Measurements from ENCODE around the gene VSX2.

Gene VSX2

DNA sequence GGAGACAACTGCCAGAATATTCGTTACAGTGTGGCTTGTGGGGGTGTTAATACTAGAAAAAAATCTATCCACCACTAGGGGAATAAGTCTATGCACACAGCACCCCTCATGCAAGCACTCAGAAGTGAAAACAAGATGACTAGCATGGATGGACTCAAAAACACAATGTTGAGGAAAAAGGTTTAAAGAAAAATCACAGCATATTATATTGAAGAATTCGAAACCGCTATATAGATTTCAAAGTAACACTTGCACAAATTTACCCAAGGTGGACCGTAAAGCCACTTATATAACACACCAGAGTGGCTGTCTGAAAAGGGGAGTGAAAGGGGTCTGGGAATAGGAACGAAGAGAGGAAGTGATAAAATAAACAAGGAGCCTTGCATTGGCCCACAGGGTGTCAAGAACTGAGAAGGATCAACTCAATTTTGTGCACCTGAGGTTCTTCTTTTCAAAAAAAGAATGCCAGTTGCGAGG, 62.9 kb downstream of the VSX2 start (continued):
- peak; percentile 27 for TF ChIP-seq CTCF (tag by site-specific recombination; IDR thresholded peaks at IDR 0.05)
- TF ChIP-seq ZNF366 (tag by site-specific recombination; conservative IDR thresholded peaks at IDR 0.05) = no peak
- TF ChIP-seq ZNF530 (tag by site-specific recombination; IDR thresholded peaks at IDR 0.05; ENCODE audit: low read depth) = no peak
- no peak for TF ChIP-seq ZNF324 (tag by site-specific recombination; IDR thresholded peaks at IDR 0.05)
- TF ChIP-seq, protein P1, sequence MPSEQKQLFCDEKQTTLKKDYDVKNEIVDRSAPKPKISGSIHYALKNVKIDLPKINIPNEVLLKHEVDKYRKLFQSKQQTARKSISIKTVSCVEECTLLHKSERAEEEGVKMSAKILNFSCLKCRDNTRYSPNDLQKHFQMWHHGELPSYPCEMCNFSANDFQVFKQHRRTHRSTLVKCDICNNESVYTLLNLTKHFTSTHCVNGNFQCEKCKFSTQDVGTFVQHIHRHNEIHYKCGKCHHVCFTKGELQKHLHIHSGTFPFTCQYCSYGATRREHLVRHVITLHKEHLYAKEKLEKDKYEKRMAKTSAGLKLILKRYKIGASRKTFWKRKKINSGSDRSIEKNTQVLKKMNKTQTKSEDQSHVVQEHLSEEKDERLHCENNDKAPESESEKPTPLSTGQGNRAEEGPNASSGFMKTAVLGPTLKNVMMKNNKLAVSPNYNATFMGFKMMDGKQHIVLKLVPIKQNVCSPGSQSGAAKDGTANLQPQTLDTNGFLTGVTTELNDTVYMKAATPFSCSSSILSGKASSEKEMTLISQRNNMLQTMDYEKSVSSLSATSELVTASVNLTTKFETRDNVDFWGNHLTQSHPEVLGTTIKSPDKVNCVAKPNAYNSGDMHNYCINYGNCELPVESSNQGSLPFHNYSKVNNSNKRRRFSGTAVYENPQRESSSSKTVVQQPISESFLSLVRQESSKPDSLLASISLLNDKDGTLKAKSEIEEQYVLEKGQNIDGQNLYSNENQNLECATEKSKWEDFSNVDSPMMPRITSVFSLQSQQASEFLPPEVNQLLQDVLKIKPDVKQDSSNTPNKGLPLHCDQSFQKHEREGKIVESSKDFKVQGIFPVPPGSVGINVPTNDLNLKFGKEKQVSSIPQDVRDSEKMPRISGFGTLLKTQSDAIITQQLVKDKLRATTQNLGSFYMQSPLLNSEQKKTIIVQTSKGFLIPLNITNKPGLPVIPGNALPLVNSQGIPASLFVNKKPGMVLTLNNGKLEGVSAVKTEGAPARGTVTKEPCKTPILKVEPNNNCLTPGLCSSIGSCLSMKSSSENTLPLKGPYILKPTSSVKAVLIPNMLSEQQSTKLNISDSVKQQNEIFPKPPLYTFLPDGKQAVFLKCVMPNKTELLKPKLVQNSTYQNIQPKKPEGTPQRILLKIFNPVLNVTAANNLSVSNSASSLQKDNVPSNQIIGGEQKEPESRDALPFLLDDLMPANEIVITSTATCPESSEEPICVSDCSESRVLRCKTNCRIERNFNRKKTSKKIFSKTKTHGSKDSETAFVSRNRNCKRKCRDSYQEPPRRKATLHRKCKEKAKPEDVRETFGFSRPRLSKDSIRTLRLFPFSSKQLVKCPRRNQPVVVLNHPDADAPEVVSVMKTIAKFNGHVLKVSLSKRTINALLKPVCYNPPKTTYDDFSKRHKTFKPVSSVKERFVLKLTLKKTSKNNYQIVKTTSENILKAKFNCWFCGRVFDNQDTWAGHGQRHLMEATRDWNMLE (tag by site-specific recombination; conservative IDR thresholded peaks at IDR 0.05; ENCODE audit: low read depth) = no peak

DNA sequence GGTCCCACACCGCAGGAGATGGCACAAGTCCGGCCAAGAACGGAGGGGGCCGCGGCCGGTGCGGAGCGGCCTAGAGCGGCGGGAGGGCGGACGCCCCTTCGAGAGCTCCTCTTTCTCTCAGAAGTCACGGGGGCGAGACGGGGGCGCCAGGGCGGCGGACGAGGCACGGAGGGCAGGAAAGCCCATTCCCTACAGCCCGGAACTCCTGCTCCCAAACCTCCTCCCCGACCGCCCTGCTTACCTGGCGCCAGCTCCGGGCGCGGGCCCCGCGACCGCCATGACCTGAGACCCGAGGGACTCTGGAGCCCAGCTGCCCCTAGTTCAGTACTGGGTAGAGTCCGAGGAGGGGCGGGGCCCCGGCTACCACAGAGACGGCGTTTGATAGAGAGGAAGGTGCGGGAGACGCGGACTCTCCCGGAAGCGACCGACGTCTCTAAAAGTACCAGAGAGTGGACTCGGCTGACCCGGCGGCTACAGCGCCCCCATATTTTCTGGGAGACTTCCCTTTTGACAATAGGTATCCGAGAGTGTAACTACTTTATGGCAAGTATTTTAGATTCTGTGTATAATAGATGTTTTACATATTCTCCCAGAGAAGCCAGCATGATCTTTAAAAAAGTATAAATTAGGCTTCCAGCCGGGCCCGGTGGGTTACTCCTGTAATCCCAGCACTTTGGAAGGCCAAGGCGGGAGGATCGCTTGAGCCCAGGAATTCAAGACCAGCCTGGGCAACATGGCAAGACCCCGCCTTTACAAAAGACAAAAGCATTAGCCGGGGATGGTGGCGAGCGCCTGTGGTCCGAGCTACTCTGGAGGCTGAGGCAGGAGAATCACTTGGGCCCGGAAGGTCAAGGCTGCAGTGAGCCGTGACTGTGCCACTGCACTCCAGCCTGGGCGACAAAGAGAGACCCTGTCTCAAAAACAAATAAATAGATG, 63.7 kb downstream of the VSX2 start, which contains the start of gene ABCD4:
TSS of gene ABCD4 (minus strand) at position 301 of the 936 bp plus-strand sequence. CDS start at position 279, 22 bp downstream.
- ChIA-PET POLR2A (interaction anchor here (0.8 to 1.5 kb wide), 9 partner anchors 9 to 461 kb away, joined by 3 to 7 read pairs (median 4); partner anchors contain the start of genes ISCA2 and NPC2), CTCF (interaction anchor here (0.5 to 1.6 kb wide), 13 partner anchors 9 to 310 kb away, joined by 3 to 7 read pairs (median 3); no protein-coding TSS in a partner anchor)
- H3K4me3 ChIP-seq (ENCODE audit: low read depth, low read length) = peak within 1 kb of the TSS; percentile 92
- H3K4me1 ChIP-seq (ENCODE audit: control insufficient read depth, insufficient read depth, low read length) = no peaks in the 10 kb centered on the region
- peaks cover 17 to 25% of the 10 kb centered on the region in 2 experiments; a peak in 2 of 3 replicates for H3K36me3 ChIP-seq (ENCODE audit: control insufficient read depth in 2 of 2, insufficient read depth in 1 of 2, low read length in 2 of 2)
- H3K9me3 ChIP-seq (ENCODE audit: control insufficient read depth, insufficient read depth, low read depth, low read length) = no peaks in the 10 kb centered on the region
- H3K27ac ChIP-seq (ENCODE audit: extremely low read depth, low read depth, low read length) = peak within 1 kb of the TSS; percentile 68
- TF ChIP-seq ZNF19 (tag by site-specific recombination; IDR thresholded peaks at IDR 0.05; ENCODE audit: low read depth) = no peak
- no peak for TF ChIP-seq ZFP3 (tag by site-specific recombination; IDR thresholded peaks at IDR 0.05; ENCODE audit: low read depth)
- TF ChIP-seq ZNF266 (tag by site-specific recombination; IDR thresholded peaks at IDR 0.05; ENCODE audit: low read depth) = no peak
- no peak for TF ChIP-seq ZNF223 (tag by site-specific recombination; IDR thresholded peaks at IDR 0.05)
- TF ChIP-seq ZNF16 (tag by site-specific recombination; IDR thresholded peaks at IDR 0.05; ENCODE audit: low read depth) = no peak
- 0 out of 2 replicates have a peak, but pooled peaks have one; percentile 23 for TF ChIP-seq ZNF394 (tag by site-specific recombination; IDR thresholded peaks at IDR 0.05; ENCODE audit: borderline replicate concordance)
- TF ChIP-seq, protein P2, sequence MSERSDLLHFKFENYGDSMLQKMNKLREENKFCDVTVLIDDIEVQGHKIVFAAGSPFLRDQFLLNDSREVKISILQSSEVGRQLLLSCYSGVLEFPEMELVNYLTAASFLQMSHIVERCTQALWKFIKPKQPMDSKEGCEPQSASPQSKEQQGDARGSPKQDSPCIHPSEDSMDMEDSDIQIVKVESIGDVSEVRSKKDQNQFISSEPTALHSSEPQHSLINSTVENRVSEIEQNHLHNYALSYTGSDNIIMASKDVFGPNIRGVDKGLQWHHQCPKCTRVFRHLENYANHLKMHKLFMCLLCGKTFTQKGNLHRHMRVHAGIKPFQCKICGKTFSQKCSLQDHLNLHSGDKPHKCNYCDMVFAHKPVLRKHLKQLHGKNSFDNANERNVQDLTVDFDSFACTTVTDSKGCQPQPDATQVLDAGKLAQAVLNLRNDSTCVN (tag by site-specific recombination; optimal IDR thresholded peaks at IDR 0.05) = peak; percentile 58
- TF ChIP-seq KLF1 (tag by site-specific recombination; IDR thresholded peaks at IDR 0.05) = peak; percentile 56; the same call in 1 of the 2 replicates
- no peak for TF ChIP-seq ZNF302 (tag by site-specific recombination; IDR thresholded peaks at IDR 0.05; ENCODE audit: low read depth)
- TF ChIP-seq ZNF610 (tag by site-specific recombination; IDR thresholded peaks at IDR 0.05; ENCODE audit: borderline replicate concordance) = 0 out of 2 replicates have a peak, but pooled peaks have one; percentile 55
- peak; percentile 70 for TF ChIP-seq ZBTB11 (tag by site-specific recombination; conservative IDR thresholded peaks at IDR 0.05; ENCODE audit: low read depth)
- peak; percentile 81 for TF ChIP-seq ZNF501 (tag by site-specific recombination; IDR thresholded peaks at IDR 0.05)
- TF ChIP-seq, protein P3, sequence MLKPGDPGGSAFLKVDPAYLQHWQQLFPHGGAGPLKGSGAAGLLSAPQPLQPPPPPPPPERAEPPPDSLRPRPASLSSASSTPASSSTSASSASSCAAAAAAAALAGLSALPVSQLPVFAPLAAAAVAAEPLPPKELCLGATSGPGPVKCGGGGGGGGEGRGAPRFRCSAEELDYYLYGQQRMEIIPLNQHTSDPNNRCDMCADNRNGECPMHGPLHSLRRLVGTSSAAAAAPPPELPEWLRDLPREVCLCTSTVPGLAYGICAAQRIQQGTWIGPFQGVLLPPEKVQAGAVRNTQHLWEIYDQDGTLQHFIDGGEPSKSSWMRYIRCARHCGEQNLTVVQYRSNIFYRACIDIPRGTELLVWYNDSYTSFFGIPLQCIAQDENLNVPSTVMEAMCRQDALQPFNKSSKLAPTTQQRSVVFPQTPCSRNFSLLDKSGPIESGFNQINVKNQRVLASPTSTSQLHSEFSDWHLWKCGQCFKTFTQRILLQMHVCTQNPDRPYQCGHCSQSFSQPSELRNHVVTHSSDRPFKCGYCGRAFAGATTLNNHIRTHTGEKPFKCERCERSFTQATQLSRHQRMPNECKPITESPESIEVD (tag by site-specific recombination; IDR thresholded peaks at IDR 0.05) = no peak
- peak; percentile 98 for TF ChIP-seq ZBTB1 (tag by site-specific recombination; IDR thresholded peaks at IDR 0.05)
- no peak for TF ChIP-seq ZNF664 (tag by site-specific recombination; IDR thresholded peaks at IDR 0.05)
- TF ChIP-seq OSR2 (tag by site-specific recombination; IDR thresholded peaks at IDR 0.05) = no peak
